Liver (tissue), 9 donors: Measurements from ENCODE around the gene TECTB. TPM values are rescaled to one million over a fixed set of nuclear protein-coding genes. Genes with fewer than 3 reads are reported as not detected.

ENCODE experiments used
- DNase-seq: peaks from one replicate; pipeline ENCODE4 v3.0.0-alpha.2; 2017; ENCODE audit warnings: low spot score
- H3K27ac ChIP-seq, 2 donors: one replicate each; pipeline ENCODE4 v1.7.0; 2013; ENCODE audit warnings: inconsistent platforms in 2 of 2, low read length in 2 of 2, control low read depth in 1 of 2, low read depth in 1 of 2, mild to moderate bottlenecking in 1 of 2
- H3K27me3 ChIP-seq, 4 donors: one replicate each; pipeline versions ENCODE4 v1.6.1 to v1.7.0; 2013; ENCODE audit warnings: low read length in 3 of 4, inconsistent platforms in 1 of 4, mild to moderate bottlenecking in 1 of 4, moderate library complexity in 1 of 4; ENCODE audit not compliant: control insufficient read depth in 4 of 4, insufficient read depth in 4 of 4
- H3K36me3 ChIP-seq, 4 donors: one replicate each; pipeline versions ENCODE4 v1.6.1 to v1.7.0; 2013; ENCODE audit warnings: low read length in 3 of 4, mild to moderate bottlenecking in 3 of 4, low read depth in 1 of 4, moderate library complexity in 1 of 4; ENCODE audit not compliant: control insufficient read depth in 4 of 4, insufficient read depth in 3 of 4
- H3K4me1 ChIP-seq, 4 donors: one replicate each; pipeline versions ENCODE4 v1.6.1 to v1.7.0; 2013; ENCODE audit warnings: low read length in 3 of 4, mild to moderate bottlenecking in 3 of 4, moderate library complexity in 1 of 4; ENCODE audit not compliant: control insufficient read depth in 4 of 4, insufficient read depth in 4 of 4
- H3K4me3 ChIP-seq, 3 donors: one replicate each; pipeline versions ENCODE4 v1.6.1 to v1.7.0; 2013; ENCODE audit warnings: low read length in 3 of 3, control low read depth in 1 of 3, low read depth in 1 of 3, mild to moderate bottlenecking in 1 of 3
- H3K9ac ChIP-seq, 2 donors: one replicate each; pipeline ENCODE4 v1.7.0; 2013; ENCODE audit warnings: low read length in 2 of 2, mild to moderate bottlenecking in 2 of 2, moderate library complexity in 2 of 2, control low read depth in 1 of 2, low read depth in 1 of 2
- H3K9me3 ChIP-seq, 4 donors: one replicate each; pipeline versions ENCODE4 v1.6.1 to v1.7.0; 2013; ENCODE audit warnings: low read length in 3 of 4; ENCODE audit not compliant: control insufficient read depth in 4 of 4
- ATF3 ChIP-seq: IDR thresholded peaks from 2 replicates; pipeline ENCODE4 v1.6.1; 2016; ENCODE audit warnings: antibody characterized with exemption
- CTCF ChIP-seq: fragments of 150-350 bp; IDR thresholded peaks from 2 replicates; pipeline ENCODE4 v1.5.1; 2017; ENCODE audit warnings: improper control_type of control experiment, low read depth, low read length; ENCODE audit not compliant: missing input control
- EGR1 ChIP-seq, 2 donors: IDR thresholded peaks; 2 replicates each; pipeline ENCODE4 v1.6.1; 2016 to 2018; ENCODE audit warnings: antibody characterized with exemption in 2 of 2, low read depth in 2 of 2
- FOXA1 ChIP-seq: IDR thresholded peaks from 2 replicates; pipeline ENCODE4 v1.6.1; 2016; ENCODE audit warnings: antibody characterized with exemption
- FOXA2 ChIP-seq: IDR thresholded peaks from 2 replicates; pipeline ENCODE4 v1.6.1; 2016; ENCODE audit warnings: antibody characterized with exemption
- GABPA ChIP-seq, 2 donors: IDR thresholded peaks in 1 of 2; conservative IDR thresholded peaks in 1 of 2; 2 replicates each; pipeline ENCODE4 v1.6.1; 2016; ENCODE audit warnings: antibody characterized with exemption in 2 of 2, mild to moderate bottlenecking in 1 of 2, moderate library complexity in 1 of 2
- HNF4A ChIP-seq, 2 donors: conservative IDR thresholded peaks; 2 replicates each; pipeline ENCODE4 v1.6.1; 2016; ENCODE audit warnings: antibody characterized with exemption in 2 of 2, mild to moderate bottlenecking in 2 of 2
- HNF4G ChIP-seq: IDR thresholded peaks from 2 replicates; pipeline ENCODE4 v1.6.1; 2016; ENCODE audit warnings: antibody characterized with exemption
- JUND ChIP-seq, 2 donors: IDR thresholded peaks; 2 replicates each; pipeline ENCODE4 v1.6.1; 2016; ENCODE audit warnings: antibody characterized with exemption in 2 of 2
- NR2F2 ChIP-seq: IDR thresholded peaks from 2 replicates; pipeline ENCODE4 v1.6.1; 2016; ENCODE audit warnings: antibody characterized with exemption
- RAD21 ChIP-seq, 2 donors: IDR thresholded peaks; 2 replicates each; pipeline ENCODE4 v1.6.1; 2016; ENCODE audit warnings: antibody characterized with exemption in 2 of 2, mild to moderate bottlenecking in 2 of 2
- REST ChIP-seq: IDR thresholded peaks from 2 replicates; pipeline ENCODE4 v1.6.1; 2016; ENCODE audit warnings: antibody characterized with exemption, mild to moderate bottlenecking
- RXRA ChIP-seq, 2 donors: IDR thresholded peaks; 2 replicates each; pipeline ENCODE4 v1.6.1; 2017 to 2018; ENCODE audit warnings: antibody characterized with exemption in 2 of 2, mild to moderate bottlenecking in 1 of 2
- SP1 ChIP-seq: IDR thresholded peaks from 2 replicates; pipeline ENCODE4 v1.6.1; 2018; ENCODE audit warnings: antibody characterized with exemption, mild to moderate bottlenecking
- TAF1 ChIP-seq: conservative IDR thresholded peaks from 2 replicates; pipeline ENCODE4 v1.6.1; 2016; ENCODE audit warnings: antibody characterized with exemption, mild to moderate bottlenecking
- YY1 ChIP-seq: IDR thresholded peaks from 2 replicates; pipeline ENCODE4 v1.6.1; 2016; ENCODE audit warnings: antibody characterized with exemption, mild to moderate bottlenecking
- ZBTB33 ChIP-seq: IDR thresholded peaks from 2 replicates; pipeline ENCODE4 v1.6.1; 2016; ENCODE audit warnings: antibody characterized with exemption
- WGBS: extraction: QIAGEN DNeasy Blood & Tissue Kit; methylation state at CpG from one replicate; pipeline ENCODE4 v1.1.7; 2013; 5-methylcytosine and 5-hydroxymethylcytosine counted together
- polyA plus RNA-seq, 2 donors: library from polyadenylated mRNA; stranded (reverse) in 1 of 2; unstranded in 1 of 2; fragments of 200-250 nt in 1 of 2; fragments of >200 nt in 1 of 2; fragmentation: Nextera tagmentation in 1 of 2; extraction: Ambion mirVana in 1 of 2; gene quantifications; one replicate each; pipeline versions ENCODE4 v1.2.1 to v1.2.3, GENCODE V29; 2013 to 2015
- total RNA-seq, 2 donors: library from RNA; depleted of rRNA; stranded (reverse); fragments of >200 nt; gene quantifications; one replicate each; pipeline ENCODE4 v1.2.3, GENCODE V29; 2014
- TF ChIP-seq, protein P1 (sequence below): IDR thresholded peaks from 2 replicates; pipeline ENCODE4 v1.6.1; 2016; ENCODE audit warnings: antibody characterized with exemption
- donor health status: healthy.
- donor health status: healthy.
- donor health status: healthy.
- donor health status: healthy.
- donor health status: healthy.

Gene TECTB
- total and polyA plus RNA-seq, 4 donors: 0.05 to 0.44 (median 0.08) TPM

DNA sequence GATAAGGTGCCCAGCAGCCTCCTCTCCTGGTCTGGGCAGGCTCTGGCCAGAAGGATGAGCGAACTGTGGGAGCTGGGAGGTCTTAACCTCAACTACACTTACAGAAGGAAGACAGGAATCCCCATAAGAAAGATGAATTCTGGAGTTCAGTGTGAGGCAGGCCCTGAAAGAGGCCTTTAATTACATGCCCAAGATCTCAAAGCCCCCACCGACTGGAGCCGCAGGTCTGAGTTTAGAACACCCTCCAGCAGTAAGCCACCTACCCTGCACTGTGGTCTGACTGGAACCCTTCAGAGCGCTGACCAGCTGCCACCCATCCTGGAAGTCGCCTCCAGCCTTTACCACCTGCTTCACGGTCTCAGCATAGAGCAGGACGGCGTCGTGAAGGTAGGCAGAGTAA lies 62.5 kb downstream of the TECTB start:
- Histone ChIP-seq H3K27me3 (no peaks in the 10 kb centered on the region), H3K27ac (no peak overlapping the region), H3K9me3 (no peaks in the 10 kb centered on the region), H3K9ac (no peak overlapping the region), H3K4me3 (no peak overlapping the region), H3K4me1 (peaks cover 0 to 14% (median 13%) of the 10 kb centered on the region in 4 donors), H3K36me3 (no peaks in the 10 kb centered on the region)
- TF ChIP-seq CTCF (no peak), YY1 (no peak), RXRA (IDR thresholded peaks at IDR 0.05) (no peak), RAD21 (IDR thresholded peaks at IDR 0.05) (no peak), NR2F2 (no peak), ATF3 (no peak), REST (no peak), HNF4A (conservative IDR thresholded peaks at IDR 0.05) (no peak), HNF4G (no peak), ZBTB33 (no peak), GABPA (IDR thresholded peaks at IDR 0.05 in 1 of 2, conservative IDR thresholded peaks at IDR 0.05 in 1 of 2) (no peak), JUND (IDR thresholded peaks at IDR 0.05) (no peak), TAF1 (no peak), FOXA1 (no peak), SP1 (no peak), EGR1 (IDR thresholded peaks at IDR 0.05; ENCODE audit: low read depth in 2 of 2) (no peak), FOXA2 (no peak)
- TF ChIP-seq, protein P1, sequence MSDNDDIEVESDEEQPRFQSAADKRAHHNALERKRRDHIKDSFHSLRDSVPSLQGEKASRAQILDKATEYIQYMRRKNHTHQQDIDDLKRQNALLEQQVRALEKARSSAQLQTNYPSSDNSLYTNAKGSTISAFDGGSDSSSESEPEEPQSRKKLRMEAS: no peak
- no peak for DNase-seq
- WGBS: 97% methylated on average over 9 of the region's 9 CpGs
